NK-92 (cell line): ENCODE data around the gene SELENBP1.
"Not testable (repeated sequence)": the region's sequence is repeated elsewhere in the genome, so short reads cannot be mapped to it uniquely, and the experiment has no call there.

ENCODE experiments used
- DNase-seq: peaks from one replicate; lab custom pipeline; 2025; ENCODE audit not compliant: unreplicated experiment; lab: John Stamatoyannopoulos, UW

SELENBP1 gene

GRCh38 chr1:151372058-151372934 is at the start of gene SELENBP1:
Gene SELENBP1 (minus strand): TSS chr1:151372705. CDS start chr1:151372641, 64 bp downstream.
- DNase-seq = no peak

GRCh38 chr1:151419819-151420218 is 47.3 kb upstream of the SELENBP1 start:
- DNase-seq = no peak

GRCh38 chr1:151418081-151418480 is 45.6 kb upstream of the SELENBP1 start:
- no peak for DNase-seq

GRCh38 chr1:151416231-151416630 is 43.7 kb upstream of the SELENBP1 start:
- no peak for DNase-seq

GRCh38 chr1:151411884-151412283 is 39.4 kb upstream of the SELENBP1 start:
- DNase-seq = no peak

- no peak for DNase-seq
These were observed 36.4 kb upstream of the SELENBP1 start for GRCh38 chr1:151408891-151409290.

- DNase-seq = no peak
These were observed 34.8 kb upstream of the SELENBP1 start for GRCh38 chr1:151407304-151407703.

- DNase-seq = no peak
These were observed 33.7 kb upstream of the SELENBP1 start for GRCh38 chr1:151406176-151406575.

- DNase-seq = no peak
These were observed 32.9 kb upstream of the SELENBP1 start for GRCh38 chr1:151405187-151405951.

GRCh38 chr1:151403612-151404011 is 31.1 kb upstream of the SELENBP1 start:
- no peak for DNase-seq

- no peak for DNase-seq
These were observed 30.3 kb upstream of the SELENBP1 start for GRCh38 chr1:151402764-151403163.

GRCh38 chr1:151401860-151402259 is 29.4 kb upstream of the SELENBP1 start:
- DNase-seq = no peak

GRCh38 chr1:151401125-151401788 is 28.8 kb upstream of the SELENBP1 start:
- no peak for DNase-seq

GRCh38 chr1:151399324-151400171 is 27.0 kb upstream of the SELENBP1 start, which contains the start of gene PSMB4:
Gene PSMB4 (plus strand): TSS chr1:151399573. CDS start chr1:151399588, 15 bp downstream.
- peak; percentile 17 for DNase-seq

GRCh38 chr1:151396265-151396664 is 23.8 kb upstream of the SELENBP1 start:
- DNase-seq = not testable (repeated sequence)

GRCh38 chr1:151393583-151393982 is 21.1 kb upstream of the SELENBP1 start:
- no peak for DNase-seq

GRCh38 chr1:151391079-151391563 is 18.6 kb upstream of the SELENBP1 start:
- DNase-seq = no peak

- DNase-seq = not testable (repeated sequence)
These were observed 17.9 kb upstream of the SELENBP1 start for GRCh38 chr1:151390221-151391078.

GRCh38 chr1:151386002-151386401 is 13.5 kb upstream of the SELENBP1 start:
- DNase-seq = no peak
